Activated T-helper 1 cell treated with anti-CD3 and anti-CD28 coated beads, Interleukin-12 subunit alpha, Interleukin-12 subunit beta, Interleukin-2, Interleukin-4 antibody, amounts not matched to agents 30 ng/mL and 10 ng/mL and 1 ng/mL, durations not matched to agents 14 hours and 24 hours and 36 hours (primary cell): ENCODE data around the gene NECTIN2. TPM values are rescaled to one million over a fixed set of nuclear protein-coding genes. Genes with fewer than 3 reads are reported as not detected.
"Not testable (repeated sequence)": the region's sequence is repeated elsewhere in the genome, so short reads cannot be mapped to it uniquely, and the experiment has no call there.

ENCODE experiments used
- DNase-seq: peaks from one replicate; pipeline ENCODE4 v3.0.0; 2021; ENCODE audit warnings: low spot score
- H3K27ac Mint-ChIP-seq: one replicate; pipeline ENCODE4 v1.8.0; 2021; ENCODE audit warnings: mild to moderate bottlenecking, mixed read lengths
- H3K27me3 Mint-ChIP-seq: one replicate; pipeline ENCODE4 v1.8.0; 2022; ENCODE audit warnings: mild to moderate bottlenecking, moderate library complexity, mixed read lengths; ENCODE audit not compliant: insufficient read depth
- H3K36me3 Mint-ChIP-seq: one replicate; pipeline ENCODE4 v1.8.0; 2021; ENCODE audit warnings: low read depth, mixed read lengths
- H3K4me1 Mint-ChIP-seq: one replicate; pipeline ENCODE4 v1.8.0; 2021; ENCODE audit warnings: low read depth, mixed read lengths
- H3K4me3 Mint-ChIP-seq: one replicate; pipeline ENCODE4 v1.8.0; 2021; ENCODE audit warnings: mild to moderate bottlenecking, moderate library complexity, mixed read lengths
- H3K9me3 Mint-ChIP-seq: one replicate; pipeline ENCODE4 v1.8.0; 2021; ENCODE audit warnings: mixed read lengths
- intact Hi-C: fragments of 100-400 bp; cut with micrococcal nuclease; formaldehyde crosslinking; loops from one replicate; pipeline ENCODE4 v1.15.1; 2024
- total RNA-seq: library from RNA; stranded (reverse); gene quantifications from 2 replicates; pipeline ENCODE4 v1.2.3, GENCODE V29; 2022

NECTIN2 gene
- total RNA-seq, 1 donor from 2014 or later: 0.08 TPM

GRCh38 chr19:44913512-44914432 is 67.7 kb downstream of the NECTIN2 start:
- H3K4me3 Mint-ChIP-seq: peak overlapping the region; percentile 94
- H3K9me3 Mint-ChIP-seq, intact Hi-C loops, H3K36me3 Mint-ChIP-seq, DNase-seq: not testable (repeated sequence)
- peaks cover 20% of the 10 kb centered on the region for H3K27me3 Mint-ChIP-seq
- H3K27ac Mint-ChIP-seq: peak overlapping the region; percentile 72
- peaks cover 24% of the 10 kb centered on the region for H3K4me1 Mint-ChIP-seq

DNA sequence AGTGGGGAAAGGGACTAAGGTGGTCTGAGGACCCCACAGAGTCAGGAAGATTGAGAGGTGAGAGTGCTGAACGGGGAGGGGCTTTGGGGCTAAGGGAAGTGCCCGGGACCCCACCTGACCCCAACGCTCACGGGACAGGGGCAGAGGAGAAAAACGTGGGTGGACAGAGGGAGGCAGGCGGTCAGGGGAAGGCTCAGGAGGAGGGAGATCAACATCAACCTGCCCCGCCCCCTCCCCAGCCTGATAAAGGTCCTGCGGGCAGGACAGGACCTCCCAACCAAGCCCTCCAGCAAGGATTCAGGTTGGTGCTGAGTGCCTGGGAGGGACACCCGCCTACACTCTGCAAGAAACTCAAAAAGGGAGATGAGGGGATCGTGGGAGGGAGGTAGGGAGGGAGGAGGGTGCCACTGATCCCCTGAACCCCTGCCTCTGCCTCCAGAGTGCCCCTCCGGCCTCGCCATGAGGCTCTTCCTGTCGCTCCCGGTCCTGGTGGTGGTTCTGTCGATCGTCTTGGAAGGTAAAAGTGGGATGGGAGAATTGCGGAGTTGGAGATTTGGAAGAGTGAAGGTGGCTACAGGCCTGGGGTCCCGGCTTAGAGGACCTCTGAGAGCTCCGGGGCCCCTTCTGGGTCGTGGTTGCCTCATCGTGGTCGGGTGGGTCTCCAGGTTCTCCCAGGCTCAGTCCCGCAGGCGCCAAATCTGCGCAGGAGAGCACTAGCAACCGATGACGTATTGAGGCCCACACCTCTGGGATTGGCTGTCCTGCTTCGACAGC is 68.5 kb downstream of the NECTIN2 start, which contains the start of gene APOC1:
APOC1 (plus strand) TSS at position 176 of the 774 bp plus-strand sequence; CDS start at position 460, 284 bp downstream.
- H3K9me3 Mint-ChIP-seq, H3K36me3 Mint-ChIP-seq: not testable (repeated sequence)
- DNase-seq: peak; percentile 74
- H3K4me3 Mint-ChIP-seq: peak within 1 kb of the TSS; percentile 94
- H3K27me3 Mint-ChIP-seq: peaks cover 20% of the 10 kb centered on the region
- peak within 1 kb of the TSS; percentile 92 for H3K27ac Mint-ChIP-seq
- intact Hi-C loops: loop anchor here (1.0 kb wide), 3 partner anchors 13 to 40 kb away; no protein-coding TSS in a partner anchor
- peaks cover 24% of the 10 kb centered on the region for H3K4me1 Mint-ChIP-seq

GRCh38 chr19:44924243-44924725 is 78.2 kb downstream of the NECTIN2 start:
- DNase-seq: no peak
- Mint-ChIP-seq H3K27me3 (peaks cover 17% of the 10 kb centered on the region), H3K4me3 (no peak overlapping the region), H3K27ac (no peak overlapping the region), H3K9me3 (no peaks in the 10 kb centered on the region), H3K4me1 (peaks cover 5% of the 10 kb centered on the region), H3K36me3 (no peaks in the 10 kb centered on the region)
- intact Hi-C loops: no loop called here

GRCh38 chr19:44925114-44925891 is 79.2 kb downstream of the NECTIN2 start:
- H3K4me1 Mint-ChIP-seq: peaks cover 5% of the 10 kb centered on the region
- no peak overlapping the region for H3K4me3 Mint-ChIP-seq
- peaks cover 17% of the 10 kb centered on the region for H3K27me3 Mint-ChIP-seq
- H3K27ac Mint-ChIP-seq: no peak overlapping the region
- intact Hi-C loops: no loop called here
- no peaks in the 10 kb centered on the region for H3K9me3 Mint-ChIP-seq
- no peaks in the 10 kb centered on the region for H3K36me3 Mint-ChIP-seq
- DNase-seq: no peak

DNA sequence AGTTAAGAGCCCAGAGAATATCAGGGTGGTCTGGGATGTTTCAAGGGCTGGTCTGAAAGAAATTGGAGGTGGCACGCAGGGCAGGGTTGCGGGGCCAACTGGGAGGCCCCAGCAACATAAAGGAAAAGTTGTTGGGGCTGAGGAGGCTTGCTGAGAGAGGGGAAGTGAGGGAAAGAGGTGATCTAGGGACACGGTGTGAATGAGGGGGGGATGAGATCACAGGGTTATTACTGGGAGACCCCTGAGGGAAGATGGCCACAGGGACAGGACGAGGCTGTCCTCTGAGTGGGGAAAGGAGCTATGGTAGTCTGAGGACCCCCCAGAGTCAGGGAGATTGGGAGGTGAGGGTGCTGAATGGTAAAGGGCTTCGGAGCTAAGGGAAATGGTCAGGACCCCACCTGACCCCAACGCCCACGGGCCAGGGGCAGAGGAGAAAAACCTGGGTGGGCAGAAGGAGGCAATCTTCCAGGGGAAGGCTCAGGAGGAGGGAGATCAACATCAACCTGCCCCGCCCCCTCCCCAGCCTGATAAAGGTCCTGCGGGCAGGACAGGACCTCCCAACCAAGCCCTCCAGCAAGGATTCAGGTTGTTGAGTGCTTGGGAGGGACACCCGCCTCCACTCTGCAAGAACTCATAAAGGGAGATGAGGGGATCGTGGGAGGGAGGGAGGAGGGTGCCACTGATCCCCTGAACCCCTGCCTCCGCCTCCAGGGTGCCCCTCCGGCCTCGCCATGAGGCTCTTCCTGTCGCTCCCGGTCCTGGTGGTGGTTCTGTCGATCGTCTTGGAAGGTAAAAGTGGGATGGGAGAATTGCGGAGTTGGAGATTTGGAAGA is 80.4 kb downstream of the NECTIN2 start:
- H3K4me1 Mint-ChIP-seq, H3K9me3 Mint-ChIP-seq, H3K36me3 Mint-ChIP-seq, DNase-seq: not testable (repeated sequence)
- Mint-ChIP-seq H3K27me3 (peaks cover 17% of the 10 kb centered on the region), H3K4me3 (peak overlapping the region; percentile 60), H3K27ac (peak overlapping the region; percentile 65)
- intact Hi-C loops: loop anchor here (1.0 to 2.0 kb wide), 3 partner anchors 11 to 113 kb away; partner anchors contain the start of gene CLASRP

- peaks cover 17% of the 10 kb centered on the region for H3K27me3 Mint-ChIP-seq
These were observed 81.6 kb downstream of the NECTIN2 start for GRCh38 chr19:44927746-44928145.

DNA sequence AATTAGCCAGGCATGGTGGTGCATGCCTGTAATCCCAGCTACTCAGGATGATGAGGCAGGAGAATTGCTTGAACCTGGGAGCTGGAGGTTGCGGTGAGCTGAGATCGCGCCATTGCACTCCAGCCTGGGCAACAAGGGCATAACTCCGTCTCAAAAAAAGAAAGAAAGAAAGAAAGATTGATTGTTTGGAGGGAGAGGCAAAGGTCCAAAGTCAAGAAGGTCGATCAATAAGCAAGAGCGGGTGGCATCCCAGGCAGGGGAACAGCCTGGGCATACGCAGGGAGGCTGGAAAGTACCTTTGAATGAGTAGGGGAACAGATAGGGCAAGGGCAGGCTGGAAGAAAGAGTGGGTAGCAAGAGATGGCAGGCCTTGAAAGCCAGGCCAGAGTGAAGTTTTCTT is 84.0 kb downstream of the NECTIN2 start:
- Mint-ChIP-seq H3K27me3 (peaks cover 17% of the 10 kb centered on the region), H3K4me3 (no peak overlapping the region), H3K36me3 (no peaks in the 10 kb centered on the region), H3K4me1 (peaks cover 5% of the 10 kb centered on the region), H3K9me3 (no peaks in the 10 kb centered on the region), H3K27ac (no peak overlapping the region)
- intact Hi-C loops: no loop called here
- DNase-seq: no peak

More at GRCh38 chr19:44927746-44928145, 81.6 kb downstream of the NECTIN2 start:
- no peaks in the 10 kb centered on the region for H3K36me3 Mint-ChIP-seq
- intact Hi-C loops: loop anchor here (1.0 to 2.0 kb wide), 3 partner anchors 12 to 112 kb away; partner anchors contain the start of gene CLASRP
- no peak for DNase-seq
- H3K9me3 Mint-ChIP-seq: no peaks in the 10 kb centered on the region
- peaks cover 5% of the 10 kb centered on the region for H3K4me1 Mint-ChIP-seq
- no peak overlapping the region for H3K27ac Mint-ChIP-seq
- no peak overlapping the region for H3K4me3 Mint-ChIP-seq

GRCh38 chr19:44931541-44931940 is 85.4 kb downstream of the NECTIN2 start:
- no peak for DNase-seq
- Mint-ChIP-seq H3K9me3 (no peaks in the 10 kb centered on the region), H3K4me1 (peaks cover 5% of the 10 kb centered on the region), H3K27me3 (peaks cover 10% of the 10 kb centered on the region), H3K36me3 (no peaks in the 10 kb centered on the region), H3K27ac (no peak overlapping the region), H3K4me3 (no peak overlapping the region)
- intact Hi-C loops: no loop called here

Other genes starting within 250 kb of the NECTIN2 start
- gene IGSF23, start 232.7 kb upstream of the NECTIN2 start, total RNA-seq: not detected in 2 replicates
- gene PVR, start 202.4 kb upstream of the NECTIN2 start, total RNA-seq: 19.3 and 20.6 TPM in 2 replicates
- 1.1 and 1.3 TPM in 2 replicates for gene CEACAM19, start 174.8 kb upstream of the NECTIN2 start, total RNA-seq
- gene CEACAM16, start 147.1 kb upstream of the NECTIN2 start, total RNA-seq: not detected in 2 replicates
- 67.2 and 74.6 TPM in 2 replicates for gene BCL3, start 97.6 kb upstream of the NECTIN2 start, total RNA-seq
- gene CBLC, start 68.4 kb upstream of the NECTIN2 start, total RNA-seq: not detected in 2 replicates
- gene BCAM, start 37.2 kb upstream of the NECTIN2 start, total RNA-seq: not detected in 2 replicates
- gene TOMM40, start 45.0 kb downstream of the NECTIN2 start, total RNA-seq: 209 and 211 TPM in 2 replicates
- 0.41 and 0.42 TPM in 2 replicates for gene APOE, start 59.5 kb downstream of the NECTIN2 start, total RNA-seq
- gene APOC1, start 68.3 kb downstream of the NECTIN2 start, total RNA-seq: 1.2 TPM in 1 of 2 replicates, not detected in the other
- not detected in 2 replicates for gene APOC4, start 95.9 kb downstream of the NECTIN2 start, total RNA-seq
- gene APOC2, start 99.8 kb downstream of the NECTIN2 start, total RNA-seq: not detected in 2 replicates
- 86.1 and 93.1 TPM in 2 replicates for gene CLPTM1, start 109.1 kb downstream of the NECTIN2 start, total RNA-seq
- 73.3 and 77.5 TPM in 2 replicates for gene RELB, start 155.2 kb downstream of the NECTIN2 start, total RNA-seq
- 106 and 116 TPM in 2 replicates for gene CLASRP, start 192.7 kb downstream of the NECTIN2 start, total RNA-seq
- gene ZNF296, start 230.2 kb downstream of the NECTIN2 start, total RNA-seq: 4.3 and 4.7 TPM in 2 replicates
- gene GEMIN7, start 233.0 kb downstream of the NECTIN2 start, total RNA-seq: 46.8 and 53.6 TPM in 2 replicates
- gene PPP1R37, start 246.9 kb downstream of the NECTIN2 start, total RNA-seq: 20.4 and 20.5 TPM in 2 replicates